GM12878 (cell line): Measurements from ENCODE around the gene NAALAD2. TPM values are rescaled to one million over a fixed set of nuclear protein-coding genes. Genes with fewer than 3 reads are reported as not detected.

Source experiments
- ATAC-seq: fragments of 200-7000 bp; cut with Tn5 transposase; 3 replicates; pipeline ENCODE4 v1.9.1; 2020; ENCODE audit warnings: mild to moderate bottlenecking, moderate library complexity
- BruUV-seq: library from RNA; stranded (reverse); fragments of 400-500 nt; replicated peaks from 2 replicates; lab custom pipeline; 2021; lab: Mats Ljungman, UMichigan
- CTCF ChIA-PET: fragments of 300-600 bp; sonication (Branson Sonifier 250); formaldehyde crosslinking; extraction: SDS; loops from one replicate; lab custom pipeline; 2021; ENCODE audit warnings: inconsistent platforms; lab: Yijun Ruan, JAX
- POLR2A ChIA-PET: fragments of 350-600 bp; formaldehyde crosslinking; extraction: SDS; loops from one replicate; lab custom pipeline; 2021; ENCODE audit warnings: inconsistent platforms; lab: Charles Lee
- RAD21 ChIA-PET: fragments of 300-600 bp; sonication (Branson Sonifier 250); formaldehyde crosslinking; loops from one replicate; lab custom pipeline; 2023; ENCODE audit warnings: antibody characterized with exemption; ENCODE audit not compliant: unreplicated experiment; lab: Charles Lee
- SMC1A ChIA-PET: fragments of 300-600 bp; sonication (Branson Sonifier 250); formaldehyde crosslinking; loops from one replicate; lab custom pipeline; 2023; ENCODE audit not compliant: unreplicated experiment, uncharacterized antibody; lab: Charles Lee
- DNase-seq: peaks from one replicate; pipeline ENCODE4 v3.0.0-alpha.2; 2011; ENCODE audit warnings: low read depth, low spot score
- FAIRE-seq: peaks from 3 replicates; lab custom pipeline; 2011; peaks lifted over from hg19 to GRCh38; lab: Jason Lieb, UNC
- H2AFZ ChIP-seq: 2 replicates; pipeline ENCODE4 v1.6.0; 2011; ENCODE audit warnings: low read depth, low read length, control low read depth; ENCODE audit not compliant: control insufficient read depth
- H3K27ac ChIP-seq: 2 replicates; pipeline ENCODE4 v1.5.1; 2011; ENCODE audit warnings: control low read depth; ENCODE audit not compliant: control insufficient read depth, insufficient read depth
- H3K27me3 ChIP-seq, 2 experiments: replicated peaks in 1 of 2; 2 replicates each; pipeline versions ENCODE4 v1.6.0 to v1.6.1; 2011; ENCODE audit warnings: low read length in 1 of 2; ENCODE audit not compliant: control insufficient read depth in 2 of 2, insufficient read depth in 2 of 2
- H3K36me3 ChIP-seq, 2 experiments: 2 replicates each; pipeline ENCODE4 v1.5.1; 2011; ENCODE audit warnings: low read length in 1 of 2; ENCODE audit not compliant: control insufficient read depth in 2 of 2, insufficient read depth in 2 of 2
- H3K4me1 ChIP-seq: 2 replicates; pipeline ENCODE4 v1.6.1; 2011; ENCODE audit warnings: mild to moderate bottlenecking, low read length, moderate library complexity, mixed read lengths; ENCODE audit not compliant: control insufficient read depth, insufficient read depth
- H3K4me2 ChIP-seq: 2 replicates; pipeline ENCODE4 v1.6.0; 2011; ENCODE audit warnings: control low read depth; ENCODE audit not compliant: control insufficient read depth, insufficient read depth
- H3K4me3 ChIP-seq: fragments of 200-600 bp; sonication (generic); 2 replicates; pipeline ENCODE4 v1.5.1; 2016
- H3K79me2 ChIP-seq: 2 replicates; pipeline ENCODE4 v1.6.0; 2011; ENCODE audit warnings: low read length; ENCODE audit not compliant: control insufficient read depth, insufficient read depth
- H3K9ac ChIP-seq: 2 replicates; pipeline ENCODE4 v1.8.0; 2011; ENCODE audit warnings: low read length, control low read depth, mixed read lengths; ENCODE audit not compliant: control insufficient read depth, insufficient read depth
- H3K9me3 ChIP-seq: replicated peaks from 3 replicates; pipeline ENCODE4 v1.5.1; 2011; ENCODE audit warnings: mild to moderate bottlenecking, low read length; ENCODE audit not compliant: control insufficient read depth, insufficient read depth
- H4K20me1 ChIP-seq: 2 replicates; pipeline ENCODE4 v1.6.0; 2011; ENCODE audit not compliant: control insufficient read depth, insufficient read depth
- CREB1 ChIP-seq: IDR thresholded peaks from 2 replicates; pipeline ENCODE4 v1.6.1; 2012; ENCODE audit warnings: low read depth, mild to moderate bottlenecking, inconsistent platforms
- NR2F1 ChIP-seq: fragments of 450-650 bp; conservative IDR thresholded peaks from 2 replicates; pipeline ENCODE4 v1.6.1; 2017; ENCODE audit warnings: mild to moderate bottlenecking
- TAF1 ChIP-seq: IDR thresholded peaks from 2 replicates; pipeline ENCODE4 v1.6.1; 2011; ENCODE audit warnings: mild to moderate bottlenecking, low read depth, low read length, borderline replicate concordance
- WGBS: methylation state at CpG from one replicate; pipeline ENCODE4 v1.1.6; 2016; ENCODE audit warnings: low lambda C conversion rate; ENCODE audit not compliant: insufficient replicate concordance, insufficient coverage; ENCODE audit errors: missing lambda C conversion rate; 5-methylcytosine and 5-hydroxymethylcytosine counted together
- in situ Hi-C: fragments of 300-500 bp; cut with MboI; formaldehyde crosslinking; loops from 9 replicates; pipeline ENCODE4 v1.14.3; 2018; ENCODE audit warnings: mixed read lengths
- intact Hi-C: fragments of 100-400 bp; cut with micrococcal nuclease; formaldehyde crosslinking; loops from one replicate; pipeline ENCODE4 v1.14.2; 2022; ENCODE audit not compliant: unreplicated experiment
- polyA plus RNA-seq, 11 experiments: library from polyadenylated mRNA; depleted of rRNA in 4 of 11; unstranded in 6 of 11; stranded (reverse) in 5 of 11; fragments of >200 nt; fragmentation: Nextera tagmentation in 4 of 11; fragmentation: Illumina TruSeq in 1 of 11; extraction: Ambion mirVana in 4 of 11; extraction: Trizol in 1 of 11; gene quantifications; 1 replicate in 1 of 11; 2 replicates in 10 of 11; pipeline versions ENCODE4 v1.2.1 to v1.2.3, GENCODE V29; 2011 to 2016; ENCODE audit warnings: inconsistent platforms in 2 of 11, missing spikeins in 2 of 11, low read depth in 1 of 11
- total RNA-seq, 4 experiments: library from RNA; depleted of rRNA in 3 of 4; stranded (reverse); fragments of >200 nt in 3 of 4; fragmentation: Illumina TruSeq in 1 of 4; extraction: Trizol in 1 of 4; gene quantifications; 2 replicates each; pipeline versions ENCODE4 v1.2.1 to v1.2.3, GENCODE V29; 2013 to 2021
- TF ChIP-seq, protein P1 (sequence below): IDR thresholded peaks from 2 replicates; pipeline ENCODE4 v1.6.1; 2011; ENCODE audit warnings: low read depth, mild to moderate bottlenecking, low read length, moderate library complexity, borderline replicate concordance; ENCODE audit errors: extremely low read depth
- TF ChIP-seq, protein P2 (sequence below): fragments of 450-650 bp; IDR thresholded peaks from 2 replicates; pipeline ENCODE4 v1.6.1; 2017; ENCODE audit warnings: mild to moderate bottlenecking, low read depth, inconsistent platforms; ENCODE audit not compliant: poor library complexity, severe bottlenecking

Gene NAALAD2
- total and polyA plus RNA-seq, 10 of the 15 experiments (the other 5 are each of a cell fraction or from before 2014, with no cell fraction given) = 0.05 to 0.24 (median 0.11) TPM; not detected in 5

DNA sequence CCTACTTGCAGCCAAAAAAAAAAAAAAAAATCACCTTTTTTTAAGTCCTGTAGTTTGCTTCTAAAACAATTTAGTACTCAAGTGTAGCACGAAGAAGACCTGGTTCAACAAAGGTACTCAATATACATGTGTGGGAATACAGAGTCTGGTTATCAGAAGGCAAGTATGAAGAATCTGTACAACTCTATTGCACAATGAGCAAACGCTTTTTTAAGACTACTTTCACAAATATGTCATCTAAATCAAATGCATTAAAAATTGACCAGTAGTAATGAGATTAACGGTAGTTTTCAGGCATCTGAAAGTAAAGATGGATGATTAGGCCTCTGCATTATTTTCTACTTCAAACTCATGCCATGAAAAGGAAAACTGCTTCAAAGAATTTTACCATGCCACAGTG is 78.9 kb downstream of the NAALAD2 start:
- in situ Hi-C loops = no loop called here
- Histone ChIP-seq H3K9ac (no peak overlapping the region), H3K27ac (no peak overlapping the region), H3K4me3 (no peak overlapping the region), H3K4me2 (no peak overlapping the region), H2AFZ (no peak overlapping the region), H3K27me3 (no peaks in the 10 kb centered on the region), H4K20me1 (no peaks in the 10 kb centered on the region), H3K4me1 (no peaks in the 10 kb centered on the region), H3K36me3 (peaks cover 0 to 24% of the 10 kb centered on the region in 2 experiments; a peak in 3 of 4 replicates), H3K79me2 (peaks cover 36% of the 10 kb centered on the region), H3K9me3 (no peaks in the 10 kb centered on the region)
- no peak for ATAC-seq
- no peak for DNase-seq
- no TSS peak for BruUV-seq
- FAIRE-seq = no peak
- SMC1A ChIA-PET = no interaction called here
- CTCF ChIA-PET = interaction anchor here (2.1 kb wide), 1 partner anchor 9 kb away, joined by 22 read pairs; no protein-coding TSS in a partner anchor
- 97% methylated on average over 3 of the region's 3 CpGs for WGBS
- TF ChIP-seq TAF1 (no peak), CREB1 (no peak), NR2F1 (no peak)
- TF ChIP-seq, protein P1, sequence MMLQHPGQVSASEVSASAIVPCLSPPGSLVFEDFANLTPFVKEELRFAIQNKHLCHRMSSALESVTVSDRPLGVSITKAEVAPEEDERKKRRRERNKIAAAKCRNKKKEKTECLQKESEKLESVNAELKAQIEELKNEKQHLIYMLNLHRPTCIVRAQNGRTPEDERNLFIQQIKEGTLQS = no peak
- POLR2A ChIA-PET = no interaction called here
- intact Hi-C loops = no loop called here
- RAD21 ChIA-PET = no interaction called here

GRCh38 chr11:90216611-90217010 is 82.1 kb downstream of the NAALAD2 start:
- no peak for DNase-seq
- CTCF ChIA-PET = interaction anchor here (7.7 kb wide), 1 partner anchor 13 kb away, joined by 67 read pairs; no protein-coding TSS in a partner anchor

More at GRCh38 chr11:90216611-90217010, 82.1 kb downstream of the NAALAD2 start:
- H3K79me2 ChIP-seq = peaks cover 67% of the 10 kb centered on the region
- 0 out of 2 replicates have a peak, but pooled peaks cover 4% of the 10 kb centered on the region for H3K4me1 ChIP-seq
- no TSS peak for BruUV-seq
- no peak overlapping the region for H3K4me3 ChIP-seq
- no peaks in the 10 kb centered on the region for H3K27me3 ChIP-seq
- RAD21 ChIA-PET = no interaction called here
- in situ Hi-C loops = no loop called here
- POLR2A ChIA-PET = no interaction called here
- peak overlapping the region; percentile 47; the same call in 1 of the 2 replicates for H3K4me2 ChIP-seq
- H2AFZ ChIP-seq = no peak overlapping the region
- SMC1A ChIA-PET = no interaction called here
- H3K27ac ChIP-seq = no peak overlapping the region
- peaks cover 4% of the 10 kb centered on the region; the same call in 1 of the 2 replicates for H4K20me1 ChIP-seq
- no peak for FAIRE-seq
- WGBS = 83% methylated on average over 5 of the region's 5 CpGs
- H3K9ac ChIP-seq = no peak overlapping the region
- ATAC-seq = no peak
- TF ChIP-seq, protein P2, sequence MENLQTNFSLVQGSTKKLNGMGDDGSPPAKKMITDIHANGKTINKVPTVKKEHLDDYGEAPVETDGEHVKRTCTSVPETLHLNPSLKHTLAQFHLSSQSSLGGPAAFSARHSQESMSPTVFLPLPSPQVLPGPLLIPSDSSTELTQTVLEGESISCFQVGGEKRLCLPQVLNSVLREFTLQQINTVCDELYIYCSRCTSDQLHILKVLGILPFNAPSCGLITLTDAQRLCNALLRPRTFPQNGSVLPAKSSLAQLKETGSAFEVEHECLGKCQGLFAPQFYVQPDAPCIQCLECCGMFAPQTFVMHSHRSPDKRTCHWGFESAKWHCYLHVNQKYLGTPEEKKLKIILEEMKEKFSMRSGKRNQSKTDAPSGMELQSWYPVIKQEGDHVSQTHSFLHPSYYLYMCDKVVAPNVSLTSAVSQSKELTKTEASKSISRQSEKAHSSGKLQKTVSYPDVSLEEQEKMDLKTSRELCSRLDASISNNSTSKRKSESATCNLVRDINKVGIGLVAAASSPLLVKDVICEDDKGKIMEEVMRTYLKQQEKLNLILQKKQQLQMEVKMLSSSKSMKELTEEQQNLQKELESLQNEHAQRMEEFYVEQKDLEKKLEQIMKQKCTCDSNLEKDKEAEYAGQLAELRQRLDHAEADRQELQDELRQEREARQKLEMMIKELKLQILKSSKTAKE = no peak
- no peaks in the 10 kb centered on the region for H3K9me3 ChIP-seq
- intact Hi-C loops = no loop called here
- H3K36me3 ChIP-seq = peaks cover 0 to 12% of the 10 kb centered on the region in 2 experiments; a peak in 2 of 4 replicates
